GM12874 (cell line): ENCODE results near the gene GPR183.

Source experiments
- TF ChIP-seq, protein P1 (sequence below): IDR thresholded peaks from 2 replicates; pipeline ENCODE4 v1.5.1; 2011; ENCODE audit warnings: low read depth, mild to moderate bottlenecking, control low read depth, low read length, moderate library complexity; ENCODE audit not compliant: insufficient read depth

The GPR183 gene

DNA sequence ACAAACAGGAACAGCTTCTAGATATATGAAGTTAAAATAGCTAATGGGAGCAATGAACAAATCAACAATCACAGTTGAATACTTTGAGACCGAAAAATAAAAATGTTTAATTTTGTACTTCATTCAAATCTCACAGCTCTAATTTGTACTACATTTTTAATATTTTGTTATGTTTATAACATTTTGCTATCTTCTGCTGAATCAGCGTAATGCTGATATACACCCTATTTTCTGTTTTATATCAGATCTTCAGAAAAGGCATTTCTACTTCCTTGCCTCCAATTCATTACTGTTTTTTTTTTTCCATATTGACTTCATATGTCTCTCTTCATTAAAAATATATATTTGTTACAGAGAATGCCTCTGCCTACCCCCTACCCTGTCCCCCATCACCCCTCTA is 27.9 kb upstream of the GPR183 start:
- TF ChIP-seq, protein P1, sequence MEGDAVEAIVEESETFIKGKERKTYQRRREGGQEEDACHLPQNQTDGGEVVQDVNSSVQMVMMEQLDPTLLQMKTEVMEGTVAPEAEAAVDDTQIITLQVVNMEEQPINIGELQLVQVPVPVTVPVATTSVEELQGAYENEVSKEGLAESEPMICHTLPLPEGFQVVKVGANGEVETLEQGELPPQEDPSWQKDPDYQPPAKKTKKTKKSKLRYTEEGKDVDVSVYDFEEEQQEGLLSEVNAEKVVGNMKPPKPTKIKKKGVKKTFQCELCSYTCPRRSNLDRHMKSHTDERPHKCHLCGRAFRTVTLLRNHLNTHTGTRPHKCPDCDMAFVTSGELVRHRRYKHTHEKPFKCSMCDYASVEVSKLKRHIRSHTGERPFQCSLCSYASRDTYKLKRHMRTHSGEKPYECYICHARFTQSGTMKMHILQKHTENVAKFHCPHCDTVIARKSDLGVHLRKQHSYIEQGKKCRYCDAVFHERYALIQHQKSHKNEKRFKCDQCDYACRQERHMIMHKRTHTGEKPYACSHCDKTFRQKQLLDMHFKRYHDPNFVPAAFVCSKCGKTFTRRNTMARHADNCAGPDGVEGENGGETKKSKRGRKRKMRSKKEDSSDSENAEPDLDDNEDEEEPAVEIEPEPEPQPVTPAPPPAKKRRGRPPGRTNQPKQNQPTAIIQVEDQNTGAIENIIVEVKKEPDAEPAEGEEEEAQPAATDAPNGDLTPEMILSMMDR, result no peak

DNA sequence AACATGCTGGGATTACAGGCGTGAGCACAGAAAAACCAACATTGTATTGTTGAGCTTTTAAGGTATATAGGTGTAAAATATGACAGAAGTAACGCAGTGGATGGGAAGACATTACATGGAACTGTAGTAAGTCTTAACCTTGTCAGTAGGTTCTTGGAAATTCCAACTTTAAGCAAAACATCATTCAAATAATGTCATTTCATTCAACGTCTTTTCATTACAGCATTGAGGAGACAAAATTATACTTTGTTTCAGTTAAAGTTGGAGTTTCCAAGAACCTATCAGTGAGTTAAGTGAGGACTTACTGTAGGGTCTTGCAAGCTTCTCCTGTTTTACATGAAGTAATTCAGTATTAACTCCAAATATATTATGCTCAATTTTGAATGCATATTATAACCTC is 27.0 kb upstream of the GPR183 start:
- TF ChIP-seq, protein P1, result no peak

- TF ChIP-seq, protein P1, result no peak
Observed at GRCh38 chr13:99332456-99332855, 25.3 kb upstream of the GPR183 start.

GRCh38 chr13:99331881-99332293 is 24.7 kb upstream of the GPR183 start:
- TF ChIP-seq, protein P1, result no peak

DNA sequence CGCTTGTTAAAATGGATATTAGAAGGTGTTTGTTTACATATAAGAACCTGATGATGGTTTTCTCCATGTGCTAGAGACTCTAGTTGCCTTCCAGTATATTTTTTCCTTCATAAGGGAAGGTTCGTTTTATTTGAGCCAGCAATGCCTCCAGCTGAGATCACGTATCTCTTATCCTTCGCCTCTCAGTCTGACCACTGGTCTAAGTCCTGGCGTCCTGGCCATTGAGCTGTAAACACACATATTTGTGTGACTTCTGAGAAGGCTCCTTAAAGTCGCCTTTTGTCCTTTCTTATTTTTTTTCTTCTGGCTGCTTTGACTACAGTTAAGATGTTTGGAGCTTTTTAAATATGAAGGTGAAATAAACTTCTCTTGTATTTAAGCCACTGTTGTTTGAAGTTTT is 23.7 kb upstream of the GPR183 start:
- TF ChIP-seq, protein P1, result no peak

- TF ChIP-seq, protein P1, result no peak
Observed at GRCh38 chr13:99329477-99329876, 22.3 kb upstream of the GPR183 start.

DNA sequence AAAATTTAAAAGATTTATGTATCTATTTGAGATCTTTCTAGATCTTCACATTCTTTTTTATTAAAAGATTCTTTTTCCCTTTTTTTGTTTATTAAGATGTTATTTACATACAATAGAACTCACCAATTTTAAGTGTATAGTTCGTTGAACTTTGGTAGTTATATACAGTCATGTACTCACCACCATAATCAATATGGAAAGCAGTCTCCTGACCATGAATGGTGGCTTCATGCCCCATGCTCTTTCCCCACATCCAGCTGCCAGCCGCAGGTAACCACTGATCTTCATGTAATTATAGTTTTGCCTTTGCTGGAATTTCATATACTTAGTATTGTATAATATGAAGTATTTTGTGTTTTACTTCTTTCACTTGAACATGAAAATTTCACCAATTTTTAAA is 20.6 kb upstream of the GPR183 start:
- TF ChIP-seq, protein P1, result no peak

DNA sequence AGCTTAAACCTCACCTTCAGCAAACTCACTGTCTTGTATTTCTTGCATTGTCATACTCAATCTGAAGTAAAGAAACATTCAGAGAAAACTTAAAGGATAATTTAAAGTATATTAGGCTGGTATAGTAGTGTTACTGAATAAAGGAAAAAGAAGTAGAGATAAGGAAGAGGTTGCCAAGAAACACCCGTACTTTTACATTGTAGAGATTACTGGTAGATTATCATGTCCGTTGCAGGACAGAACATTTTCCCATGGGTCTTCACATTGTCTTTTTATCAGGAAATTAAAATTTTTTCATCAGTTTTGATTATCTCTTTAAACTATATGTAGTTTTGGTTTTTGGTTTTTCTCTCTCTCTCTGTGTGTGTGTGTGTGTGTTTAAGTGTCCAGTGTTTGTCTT is 19.9 kb upstream of the GPR183 start:
- TF ChIP-seq, protein P1, result no peak
